Neuron (in vitro differentiated cells): ENCODE measurements around the gene PDZRN3.

Experiments used
- H2AFZ ChIP-seq: one replicate; pipeline ENCODE4 v1.6.1; 2013; ENCODE audit warnings: low read depth, mild to moderate bottlenecking, inconsistent platforms, low read length, moderate library complexity
- H3K27me3 ChIP-seq: one replicate; pipeline ENCODE4 v1.6.1; 2013; ENCODE audit warnings: low read length; ENCODE audit not compliant: insufficient read depth
- H3K36me3 ChIP-seq: one replicate; pipeline ENCODE4 v1.6.1; 2013; ENCODE audit warnings: low read length; ENCODE audit not compliant: insufficient read depth
- H3K4me1 ChIP-seq: one replicate; pipeline ENCODE4 v1.6.1; 2013; ENCODE audit warnings: low read length; ENCODE audit not compliant: insufficient read depth
- H3K4me3 ChIP-seq: 2 replicates; pipeline ENCODE4 v1.5.1; 2013; ENCODE audit warnings: mild to moderate bottlenecking, low read length, moderate library complexity
- H3K9me3 ChIP-seq: one replicate; pipeline ENCODE4 v1.6.1; 2013; ENCODE audit warnings: low read length

PDZRN3 gene

DNA sequence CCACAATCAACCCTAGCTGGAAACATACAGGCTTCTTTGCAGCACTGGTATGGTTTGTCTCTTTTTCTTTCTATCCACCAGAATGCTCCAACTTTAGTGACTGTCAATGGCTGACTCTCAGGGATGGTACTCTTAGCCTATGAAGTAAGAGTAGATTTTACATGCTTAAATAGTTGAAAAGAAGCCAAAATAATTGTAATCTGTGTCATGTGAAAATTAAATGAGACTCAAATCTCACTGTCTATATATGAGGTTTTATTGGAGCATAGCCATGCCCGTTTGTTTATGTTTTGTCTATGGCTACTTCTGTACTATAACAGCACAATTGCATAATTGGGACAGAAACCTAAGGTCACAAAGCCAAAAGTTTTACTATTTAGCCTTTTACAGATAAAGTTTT is 29.1 kb upstream of the PDZRN3 start:
- Histone ChIP-seq H3K36me3 (no peaks in the 10 kb centered on the region), H3K4me1 (no peaks in the 10 kb centered on the region), H3K9me3 (no peaks in the 10 kb centered on the region), H3K27me3 (no peaks in the 10 kb centered on the region), H2AFZ (no peak overlapping the region), H3K4me3 (no peak overlapping the region)

DNA sequence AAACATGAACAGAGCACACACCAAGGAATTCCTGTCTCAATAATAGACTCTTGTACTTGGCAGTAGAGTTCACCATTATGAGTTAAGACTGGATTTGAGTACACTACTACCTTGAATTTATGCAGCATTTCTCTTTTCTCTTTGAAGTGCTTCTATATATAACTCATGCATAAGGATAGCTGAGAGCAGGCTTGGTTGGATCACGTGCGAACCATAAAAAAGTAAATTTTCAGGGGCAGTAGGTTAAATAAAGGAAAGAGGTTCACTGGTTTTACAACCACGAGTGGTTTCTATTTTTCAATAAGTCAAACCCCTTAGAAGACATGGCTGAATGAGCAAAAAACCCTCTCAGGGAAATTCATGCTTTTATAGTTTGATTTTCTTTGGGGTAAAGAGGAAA is 28.6 kb upstream of the PDZRN3 start:
- Histone ChIP-seq H3K4me1 (no peaks in the 10 kb centered on the region), H2AFZ (no peak overlapping the region), H3K36me3 (no peaks in the 10 kb centered on the region), H3K27me3 (no peaks in the 10 kb centered on the region), H3K9me3 (no peaks in the 10 kb centered on the region), H3K4me3 (no peak overlapping the region)

DNA sequence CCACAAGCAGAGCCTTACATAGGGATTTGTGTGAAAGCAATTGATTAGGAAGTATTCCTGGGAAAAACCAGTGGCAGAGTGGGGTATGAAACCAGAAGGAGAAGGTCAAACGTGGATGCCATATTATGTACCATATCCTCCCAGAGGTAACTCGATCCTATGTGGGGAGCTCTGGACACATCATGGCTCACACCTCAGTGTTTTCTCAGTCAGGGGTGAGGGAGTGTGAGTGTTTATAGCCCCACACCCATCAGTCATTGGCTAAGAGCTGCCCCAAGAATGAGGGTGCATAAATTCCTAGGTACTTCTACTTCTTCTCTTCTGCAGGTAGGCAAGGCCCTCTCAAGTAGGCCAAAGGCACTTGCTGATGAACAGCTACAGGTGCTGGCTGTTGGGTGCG is 28.2 kb upstream of the PDZRN3 start:
- Histone ChIP-seq H3K9me3 (no peaks in the 10 kb centered on the region), H3K4me3 (no peak overlapping the region), H3K27me3 (no peaks in the 10 kb centered on the region), H3K4me1 (no peaks in the 10 kb centered on the region), H3K36me3 (no peaks in the 10 kb centered on the region), H2AFZ (no peak overlapping the region)

DNA sequence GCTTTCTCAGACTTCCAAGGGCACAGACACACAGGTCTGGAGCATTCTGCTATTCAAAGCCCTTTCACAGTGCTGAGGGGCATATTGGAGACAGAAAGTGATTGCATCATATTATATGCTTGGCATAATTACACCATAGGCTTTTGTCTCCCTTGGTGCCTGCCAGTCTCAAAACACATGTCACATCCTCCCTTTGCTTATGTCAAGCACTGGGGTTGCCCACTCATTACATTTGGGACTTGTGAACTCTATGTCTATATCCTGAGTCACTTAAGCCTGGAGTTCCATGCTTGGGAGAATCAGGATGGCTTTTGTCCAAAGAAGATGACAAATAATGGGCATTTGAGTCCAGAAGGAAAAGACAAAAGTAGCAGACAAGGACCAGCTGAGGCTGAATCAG is 12.3 kb upstream of the PDZRN3 start:
- no peak overlapping the region for H3K4me3 ChIP-seq
- H3K27me3 ChIP-seq: no peaks in the 10 kb centered on the region
- H3K4me1 ChIP-seq: peaks cover 4% of the 10 kb centered on the region
- H3K36me3 ChIP-seq: no peaks in the 10 kb centered on the region
- no peaks in the 10 kb centered on the region for H3K9me3 ChIP-seq
- H2AFZ ChIP-seq: peak overlapping the region; percentile 6

DNA sequence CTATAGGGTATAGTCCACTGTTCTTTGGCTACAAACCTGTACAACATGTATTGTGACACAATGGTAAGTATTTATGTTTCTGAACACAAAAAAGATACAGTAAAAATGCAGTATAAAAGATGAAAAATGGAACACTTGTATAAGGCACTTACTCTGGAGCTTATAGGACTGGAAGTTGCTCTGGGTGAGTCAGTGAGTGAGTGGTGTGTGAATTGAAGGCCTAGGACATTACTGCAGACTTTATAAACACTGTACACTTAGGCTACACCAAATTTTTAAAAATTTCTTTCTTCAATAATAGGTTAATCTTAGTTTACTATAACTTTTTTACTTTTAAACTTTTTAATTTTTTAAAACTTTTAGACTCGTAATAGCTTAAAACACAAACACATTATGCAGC is 10.5 kb upstream of the PDZRN3 start:
- Histone ChIP-seq H2AFZ (no peak overlapping the region), H3K27me3 (no peaks in the 10 kb centered on the region), H3K4me3 (no peak overlapping the region), H3K36me3 (no peaks in the 10 kb centered on the region), H3K4me1 (peaks cover 4% of the 10 kb centered on the region), H3K9me3 (no peaks in the 10 kb centered on the region)

DNA sequence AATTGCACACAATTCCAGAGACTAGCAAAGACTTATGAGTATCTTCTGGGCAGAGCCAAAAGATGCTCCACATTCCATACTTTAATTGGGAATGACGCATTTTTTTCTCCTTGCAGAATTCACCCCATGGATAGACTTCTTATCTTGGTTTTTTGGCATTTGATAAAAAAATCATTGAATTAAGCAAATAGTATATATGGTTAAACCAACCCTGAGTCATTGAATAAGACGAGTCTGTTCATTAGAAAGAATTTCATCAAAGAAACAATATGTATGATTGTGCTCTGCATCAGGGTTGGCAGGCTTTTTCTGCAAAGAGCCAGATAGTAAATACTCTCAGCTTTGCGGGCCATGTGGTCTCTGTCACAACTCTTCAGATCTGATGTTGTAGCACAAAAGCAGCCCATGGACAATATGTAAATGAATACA is 9.2 kb upstream of the PDZRN3 start:
- Histone ChIP-seq H3K9me3 (no peaks in the 10 kb centered on the region), H3K36me3 (no peaks in the 10 kb centered on the region), H3K27me3 (no peaks in the 10 kb centered on the region), H2AFZ (no peak overlapping the region), H3K4me1 (peaks cover 4% of the 10 kb centered on the region), H3K4me3 (no peak overlapping the region)

DNA sequence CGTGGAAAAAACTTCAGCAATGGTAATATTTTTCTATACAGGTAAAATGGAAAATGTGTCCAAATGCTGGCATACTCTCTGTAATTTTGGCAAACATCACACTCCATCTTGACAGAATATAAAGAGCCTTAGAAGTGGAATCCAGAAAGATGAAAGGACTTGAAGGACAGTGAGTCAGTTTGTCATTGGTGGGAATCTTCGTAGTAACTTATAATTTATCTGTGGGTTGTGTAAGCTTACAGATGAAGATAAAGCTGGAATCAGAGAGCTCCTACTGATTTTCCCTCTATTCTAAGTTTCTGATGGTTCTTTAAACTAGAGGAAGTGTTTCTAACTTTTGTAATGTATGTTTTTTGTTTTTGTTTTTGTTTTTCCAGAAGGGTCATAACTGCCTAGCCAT is 8.7 kb upstream of the PDZRN3 start:
- H3K4me3 ChIP-seq: no peak overlapping the region
- no peak overlapping the region for H2AFZ ChIP-seq
- no peaks in the 10 kb centered on the region for H3K27me3 ChIP-seq
- H3K4me1 ChIP-seq: peaks cover 4% of the 10 kb centered on the region
- H3K36me3 ChIP-seq: no peaks in the 10 kb centered on the region
- H3K9me3 ChIP-seq: no peaks in the 10 kb centered on the region

DNA sequence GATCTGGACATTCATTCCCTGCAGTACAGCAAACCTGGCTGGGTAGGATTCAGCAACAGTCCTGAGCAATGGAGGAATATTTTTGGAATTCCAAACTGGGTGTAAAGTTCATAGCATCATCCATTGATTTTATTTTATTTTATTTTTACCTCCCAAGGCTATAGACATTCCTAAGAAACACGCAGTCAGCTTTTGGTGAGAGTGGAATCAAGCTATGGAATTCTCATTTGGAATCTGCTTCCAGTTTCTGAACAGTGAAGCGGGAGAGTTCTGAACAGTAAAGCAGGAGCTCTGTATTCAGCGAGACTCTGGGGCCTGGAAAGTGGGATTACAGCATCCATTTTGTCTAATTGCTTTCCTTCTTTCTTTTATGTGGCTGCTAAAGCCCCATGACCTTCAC is 1.4 kb upstream of the PDZRN3 start:
- H3K9me3 ChIP-seq: no peaks in the 10 kb centered on the region
- peak overlapping the region; percentile 66 for H3K4me3 ChIP-seq
- peaks cover 35% of the 10 kb centered on the region for H3K4me1 ChIP-seq
- H3K36me3 ChIP-seq: no peaks in the 10 kb centered on the region
- H2AFZ ChIP-seq: no peak overlapping the region
- no peaks in the 10 kb centered on the region for H3K27me3 ChIP-seq

DNA sequence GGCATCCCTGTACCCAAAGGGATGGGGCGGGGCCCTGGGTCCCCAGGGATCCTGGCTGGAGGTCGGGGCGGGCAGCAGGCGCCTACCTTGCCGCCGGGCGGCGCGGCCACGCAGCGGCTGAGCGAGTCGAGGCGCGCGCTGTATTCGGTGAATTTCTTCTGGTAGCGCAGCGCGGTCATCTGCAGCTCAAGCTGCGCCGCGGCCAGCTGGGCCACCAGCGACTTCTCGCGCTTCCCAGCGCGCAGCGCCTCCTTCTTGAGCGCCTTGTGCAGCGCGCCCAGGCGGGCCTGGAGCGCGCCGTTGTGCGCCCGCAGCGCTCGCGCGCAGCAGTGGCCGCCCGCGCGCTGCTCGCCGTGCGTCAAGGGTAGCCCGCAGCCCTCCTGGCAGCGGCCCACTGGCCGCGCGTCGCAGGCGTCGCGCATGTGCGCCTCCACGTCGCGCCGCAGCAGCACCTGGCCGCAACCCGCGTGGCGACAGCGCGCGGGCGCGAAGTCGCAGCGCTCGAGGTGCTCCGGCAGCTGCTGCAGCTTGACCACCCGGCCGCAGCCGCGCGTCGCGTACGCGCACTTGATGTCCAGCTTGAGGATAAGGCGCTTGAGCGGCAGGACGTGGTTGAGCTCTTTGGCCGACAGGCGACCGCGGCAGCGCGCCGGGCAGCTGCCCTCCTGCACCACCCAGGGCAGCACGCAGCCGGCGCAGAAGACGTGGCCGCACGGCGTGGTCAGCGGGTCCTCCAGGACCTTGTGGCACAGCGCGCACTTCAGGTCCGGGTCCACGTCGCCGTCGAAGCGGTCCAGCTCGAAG is 522 bp downstream of the PDZRN3 start:
- no peaks in the 10 kb centered on the region for H3K9me3 ChIP-seq
- H3K36me3 ChIP-seq: no peaks in the 10 kb centered on the region
- H3K4me3 ChIP-seq: peak overlapping the region; percentile 66
- no peaks in the 10 kb centered on the region for H3K27me3 ChIP-seq
- H2AFZ ChIP-seq: peak overlapping the region; percentile 100
- peaks cover 38% of the 10 kb centered on the region for H3K4me1 ChIP-seq

DNA sequence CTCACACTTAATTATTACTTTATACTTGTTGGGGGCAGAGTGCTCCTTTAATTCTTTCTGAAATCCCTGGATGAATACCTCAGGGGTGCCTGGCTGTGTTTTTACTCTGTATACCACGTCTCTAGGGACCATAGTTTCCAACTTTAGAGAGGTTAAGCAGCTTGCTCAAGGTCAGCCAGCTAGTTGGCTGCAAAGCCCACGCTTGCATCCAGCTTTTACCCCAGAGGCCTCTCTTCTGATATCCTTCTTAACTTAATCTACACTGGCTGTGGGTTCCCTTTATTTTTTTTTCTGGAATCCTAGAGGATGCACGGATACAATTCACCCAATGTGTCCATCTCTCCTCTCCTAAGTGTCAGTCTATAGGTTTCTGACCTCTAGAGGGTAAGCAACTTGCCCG is 1.4 kb downstream of the PDZRN3 start:
- H3K27me3 ChIP-seq: no peaks in the 10 kb centered on the region
- peak overlapping the region; percentile 66 for H3K4me3 ChIP-seq
- no peak overlapping the region for H2AFZ ChIP-seq
- peaks cover 38% of the 10 kb centered on the region for H3K4me1 ChIP-seq
- no peaks in the 10 kb centered on the region for H3K9me3 ChIP-seq
- H3K36me3 ChIP-seq: no peaks in the 10 kb centered on the region

DNA sequence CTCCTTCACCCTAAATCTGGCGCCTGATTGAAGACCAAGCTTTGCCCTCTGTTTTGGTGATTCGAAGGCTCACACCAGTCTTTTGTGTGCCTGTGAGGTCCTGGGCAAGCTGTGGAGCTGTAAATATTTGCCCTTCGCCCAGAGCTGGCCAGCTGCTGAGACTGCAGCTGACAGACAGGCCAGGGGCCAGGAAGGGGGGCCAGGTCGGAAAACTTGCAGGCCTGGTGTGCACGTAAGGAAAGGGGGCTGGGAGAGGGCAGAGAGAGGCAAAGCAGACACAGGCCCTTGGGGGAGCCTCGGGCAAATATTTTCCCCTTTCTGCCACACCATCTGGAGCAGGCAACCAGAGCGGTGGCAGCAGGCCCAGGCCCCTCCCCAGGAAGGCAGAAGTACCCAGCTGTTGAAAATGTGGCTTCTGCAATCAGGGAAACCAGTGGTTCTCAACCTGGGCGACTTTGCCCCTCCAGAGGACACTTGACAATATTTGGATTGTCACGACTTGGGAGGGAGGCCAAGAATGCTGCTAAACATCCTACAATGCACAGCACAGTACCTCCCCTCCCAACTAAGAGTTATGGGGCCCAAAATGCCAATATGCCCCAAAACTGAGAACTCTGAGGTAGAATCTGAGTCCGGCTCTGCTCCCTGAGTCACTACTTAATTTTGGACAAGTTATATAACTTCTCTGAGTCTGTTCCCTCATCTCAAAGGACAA is 2.5 kb downstream of the PDZRN3 start:
- H3K9me3 ChIP-seq: no peaks in the 10 kb centered on the region
- peak overlapping the region; percentile 66 for H3K4me3 ChIP-seq
- H2AFZ ChIP-seq: no peak overlapping the region
- H3K27me3 ChIP-seq: no peaks in the 10 kb centered on the region
- H3K36me3 ChIP-seq: no peaks in the 10 kb centered on the region
- H3K4me1 ChIP-seq: peaks cover 38% of the 10 kb centered on the region

DNA sequence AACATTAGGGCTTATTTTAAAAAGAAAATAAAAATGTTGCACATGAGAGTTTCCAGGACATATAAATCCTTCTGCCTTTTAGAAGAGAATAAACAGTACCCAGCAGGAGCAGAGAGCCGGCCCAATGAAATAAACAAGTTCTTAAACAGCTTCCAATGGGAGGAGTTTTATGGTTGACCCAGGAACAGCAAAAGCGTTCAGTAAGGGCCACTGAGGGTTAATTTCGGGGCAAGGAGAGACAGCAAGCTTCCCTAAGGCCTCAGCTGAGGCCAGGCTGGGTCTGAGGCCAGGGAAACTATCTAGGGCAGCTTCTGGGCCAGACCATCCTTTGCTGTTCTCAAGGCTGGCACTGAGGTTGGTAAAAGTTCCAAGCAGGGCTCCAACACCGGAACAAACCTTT is 3.4 kb downstream of the PDZRN3 start:
- peaks cover 3% of the 10 kb centered on the region for H3K9me3 ChIP-seq
- no peaks in the 10 kb centered on the region for H3K27me3 ChIP-seq
- peaks cover 38% of the 10 kb centered on the region for H3K4me1 ChIP-seq
- no peaks in the 10 kb centered on the region for H3K36me3 ChIP-seq
- peak overlapping the region; percentile 66 for H3K4me3 ChIP-seq
- no peak overlapping the region for H2AFZ ChIP-seq

DNA sequence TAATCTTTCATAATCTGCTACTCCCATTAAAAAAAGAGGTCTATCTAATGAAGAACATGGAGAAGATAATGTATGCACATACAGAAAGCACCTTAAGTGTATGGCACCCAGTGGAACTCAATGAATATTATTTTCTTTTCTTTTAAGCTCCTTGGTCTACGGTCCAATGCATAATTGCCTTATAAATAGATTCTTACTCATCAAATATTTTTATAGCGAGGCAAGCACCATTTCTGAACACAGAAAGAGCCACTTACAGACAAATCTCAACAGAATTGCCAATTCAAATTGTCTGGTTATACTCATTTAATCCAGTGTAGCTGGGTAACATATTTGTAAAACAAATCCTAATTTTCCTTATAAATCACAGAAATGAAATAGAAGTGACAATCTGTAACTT is 6.3 kb downstream of the PDZRN3 start:
- Histone ChIP-seq H2AFZ (no peak overlapping the region), H3K36me3 (no peaks in the 10 kb centered on the region), H3K27me3 (no peaks in the 10 kb centered on the region), H3K4me1 (peaks cover 27% of the 10 kb centered on the region), H3K4me3 (no peak overlapping the region), H3K9me3 (peaks cover 3% of the 10 kb centered on the region)
